Lower leg skin (tissue), 3 donors: Measurements from ENCODE around the gene LENEP.

Experiments
- POLR2A ChIP-seq, 2 donors: fragments of 450-650 bp; IDR thresholded peaks; one replicate each; pipeline ENCODE4 v1.6.1; 2016 to 2017; ENCODE audit warnings: antibody characterized with exemption in 2 of 2, mild to moderate bottlenecking in 1 of 2, moderate library complexity in 1 of 2
- TF ChIP-seq, protein P1 (sequence below), 3 donors: fragments of 450-650 bp; IDR thresholded peaks; one replicate each; pipeline ENCODE4 v1.5.1; 2016; ENCODE audit warnings: antibody characterized with exemption in 3 of 3, mild to moderate bottlenecking in 3 of 3, moderate library complexity in 2 of 3

- TF ChIP-seq POLR2A (IDR thresholded peaks at IDR 0.05): no peak
- TF ChIP-seq, protein P1, sequence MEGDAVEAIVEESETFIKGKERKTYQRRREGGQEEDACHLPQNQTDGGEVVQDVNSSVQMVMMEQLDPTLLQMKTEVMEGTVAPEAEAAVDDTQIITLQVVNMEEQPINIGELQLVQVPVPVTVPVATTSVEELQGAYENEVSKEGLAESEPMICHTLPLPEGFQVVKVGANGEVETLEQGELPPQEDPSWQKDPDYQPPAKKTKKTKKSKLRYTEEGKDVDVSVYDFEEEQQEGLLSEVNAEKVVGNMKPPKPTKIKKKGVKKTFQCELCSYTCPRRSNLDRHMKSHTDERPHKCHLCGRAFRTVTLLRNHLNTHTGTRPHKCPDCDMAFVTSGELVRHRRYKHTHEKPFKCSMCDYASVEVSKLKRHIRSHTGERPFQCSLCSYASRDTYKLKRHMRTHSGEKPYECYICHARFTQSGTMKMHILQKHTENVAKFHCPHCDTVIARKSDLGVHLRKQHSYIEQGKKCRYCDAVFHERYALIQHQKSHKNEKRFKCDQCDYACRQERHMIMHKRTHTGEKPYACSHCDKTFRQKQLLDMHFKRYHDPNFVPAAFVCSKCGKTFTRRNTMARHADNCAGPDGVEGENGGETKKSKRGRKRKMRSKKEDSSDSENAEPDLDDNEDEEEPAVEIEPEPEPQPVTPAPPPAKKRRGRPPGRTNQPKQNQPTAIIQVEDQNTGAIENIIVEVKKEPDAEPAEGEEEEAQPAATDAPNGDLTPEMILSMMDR (IDR thresholded peaks at IDR 0.05): no peak
These were observed 21.5 kb downstream of the LENEP start for GRCh38 chr1:155014709-155015508.
